GM23338 (cell line): Measurements from ENCODE around the gene ARHGEF2.

Experiments
- CREB1 ChIP-seq: fragments of 250-450 bp; sonication (Bioruptor Pico); IDR thresholded peaks from 2 replicates; pipeline ENCODE4 v1.5.0; 2020; ENCODE audit warnings: low read depth, mild to moderate bottlenecking, moderate library complexity
- CTCF ChIP-seq, 2 experiments: fragments of 200-600 bp in 1 of 2; sonication (generic) in 1 of 2; conservative IDR thresholded peaks; 2 replicates each; pipeline versions ENCODE4 v1.5.1 to v1.6.1; 2016 to 2017; ENCODE audit warnings: antibody characterized with exemption in 2 of 2, low read depth in 2 of 2, mild to moderate bottlenecking in 2 of 2, moderate library complexity in 1 of 2
- EZH2 ChIP-seq: fragments of 200-600 bp; sonication (generic); IDR thresholded peaks from one replicate; pipeline ENCODE4 v1.8.0; 2017; ENCODE audit warnings: antibody characterized with exemption, mild to moderate bottlenecking, low read depth; ENCODE audit not compliant: unreplicated experiment
- EZH2phosphoT487 ChIP-seq: fragments of 200-600 bp; sonication (generic); IDR thresholded peaks from one replicate; pipeline ENCODE4 v1.8.1; 2018; ENCODE audit warnings: antibody characterized with exemption; ENCODE audit not compliant: unreplicated experiment

GRCh38 chr1:155966135-155966534 lies 12.2 kb downstream of the ARHGEF2 start:
- TF ChIP-seq CTCF (conservative IDR thresholded peaks at IDR 0.05; ENCODE audit: low read depth in 2 of 2) = peak; percentile 61 to 78
- no peak for TF ChIP-seq EZH2
- TF ChIP-seq EZH2phosphoT487 = no peak
- no peak for TF ChIP-seq CREB1 (CRISPR knock-in tag)
